OCI-LY7 (cell line): ENCODE data around the gene FGF5.

Experiments used
- EZH2phosphoT487 ChIP-seq: fragments of 200-600 bp; sonication (generic); IDR thresholded peaks from 2 replicates; pipeline ENCODE4 v1.6.1; 2018; ENCODE audit warnings: low read depth, borderline replicate concordance, mild to moderate bottlenecking, mixed run types, antibody characterized with exemption, low read length, moderate library complexity, mixed read lengths
- TF ChIP-seq, protein P1 (sequence below): fragments of 200-600 bp; sonication (generic); conservative IDR thresholded peaks from 2 replicates; pipeline ENCODE4 v1.5.1; 2014; ENCODE audit warnings: mild to moderate bottlenecking, antibody characterized with exemption, low read length, moderate library complexity, mixed read lengths

DNA sequence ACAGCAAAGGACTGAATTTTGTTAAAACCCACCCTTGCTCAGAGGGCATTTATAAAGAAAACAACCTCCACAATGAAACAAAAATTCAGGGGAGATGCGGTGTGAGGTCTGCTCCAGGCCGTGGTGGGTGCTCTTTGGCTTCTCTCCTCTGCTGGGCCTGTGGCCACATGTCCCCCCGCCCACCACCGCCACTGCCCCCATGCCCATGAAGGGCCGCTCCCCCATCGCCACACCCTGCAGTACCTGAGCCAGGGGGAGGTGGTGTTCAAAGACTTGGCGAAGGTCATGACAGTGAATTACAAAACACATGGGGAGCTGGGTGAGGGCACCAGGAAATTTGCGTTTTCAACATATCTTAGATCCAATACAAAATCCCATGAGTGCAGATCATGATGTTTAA is 54.9 kb downstream of the FGF5 start:
- TF ChIP-seq, protein P1, sequence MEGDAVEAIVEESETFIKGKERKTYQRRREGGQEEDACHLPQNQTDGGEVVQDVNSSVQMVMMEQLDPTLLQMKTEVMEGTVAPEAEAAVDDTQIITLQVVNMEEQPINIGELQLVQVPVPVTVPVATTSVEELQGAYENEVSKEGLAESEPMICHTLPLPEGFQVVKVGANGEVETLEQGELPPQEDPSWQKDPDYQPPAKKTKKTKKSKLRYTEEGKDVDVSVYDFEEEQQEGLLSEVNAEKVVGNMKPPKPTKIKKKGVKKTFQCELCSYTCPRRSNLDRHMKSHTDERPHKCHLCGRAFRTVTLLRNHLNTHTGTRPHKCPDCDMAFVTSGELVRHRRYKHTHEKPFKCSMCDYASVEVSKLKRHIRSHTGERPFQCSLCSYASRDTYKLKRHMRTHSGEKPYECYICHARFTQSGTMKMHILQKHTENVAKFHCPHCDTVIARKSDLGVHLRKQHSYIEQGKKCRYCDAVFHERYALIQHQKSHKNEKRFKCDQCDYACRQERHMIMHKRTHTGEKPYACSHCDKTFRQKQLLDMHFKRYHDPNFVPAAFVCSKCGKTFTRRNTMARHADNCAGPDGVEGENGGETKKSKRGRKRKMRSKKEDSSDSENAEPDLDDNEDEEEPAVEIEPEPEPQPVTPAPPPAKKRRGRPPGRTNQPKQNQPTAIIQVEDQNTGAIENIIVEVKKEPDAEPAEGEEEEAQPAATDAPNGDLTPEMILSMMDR: no peak
- no peak for TF ChIP-seq EZH2phosphoT487
